ENCODE results near the gene NUP54.

Gene NUP54

DNA sequence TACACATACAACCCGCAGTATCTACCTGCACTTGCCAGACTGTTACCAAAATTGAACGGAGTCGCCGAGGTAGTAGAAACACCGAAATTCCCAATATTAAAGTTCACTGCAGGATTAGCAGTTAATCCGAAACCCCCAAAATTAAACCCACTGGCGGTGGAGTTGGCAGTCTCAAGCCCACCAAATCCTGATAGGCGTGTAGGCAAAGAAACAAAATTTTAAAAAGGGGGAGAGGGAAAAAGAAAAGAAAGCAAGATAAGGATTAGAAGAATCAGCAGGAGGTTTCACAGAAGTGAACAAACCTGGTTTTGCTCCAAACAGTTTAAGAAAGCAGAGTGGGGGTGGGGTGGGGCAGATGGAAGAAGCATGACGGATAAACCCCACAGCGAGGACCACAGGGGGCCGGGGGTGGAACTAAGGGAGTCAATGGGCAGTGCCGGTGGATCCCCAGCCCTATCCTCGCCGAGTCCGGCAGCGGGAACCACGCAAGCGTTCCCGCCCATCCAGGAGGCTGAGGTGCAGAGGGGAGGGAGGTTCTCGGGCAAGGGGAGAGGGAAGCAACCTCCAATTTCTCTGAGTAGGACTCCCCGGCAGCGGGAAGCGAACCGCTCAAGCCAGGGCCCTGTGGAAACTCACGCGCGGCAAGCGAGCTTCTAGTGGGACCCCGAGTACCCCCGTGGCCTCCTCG lies 599 bp downstream of the NUP54 start:
- peak; percentile 12 for DNase-seq (ENCODE audit: low read depth, low spot score)
- peak overlapping the region; percentile 64 for H3K27ac ChIP-seq

GRCh38 chr4:76144546-76144945 lies 3.7 kb downstream of the NUP54 start:
- no peak for DNase-seq (ENCODE audit: low read depth, low spot score)
- H3K27ac ChIP-seq, result no peak overlapping the region

DNA sequence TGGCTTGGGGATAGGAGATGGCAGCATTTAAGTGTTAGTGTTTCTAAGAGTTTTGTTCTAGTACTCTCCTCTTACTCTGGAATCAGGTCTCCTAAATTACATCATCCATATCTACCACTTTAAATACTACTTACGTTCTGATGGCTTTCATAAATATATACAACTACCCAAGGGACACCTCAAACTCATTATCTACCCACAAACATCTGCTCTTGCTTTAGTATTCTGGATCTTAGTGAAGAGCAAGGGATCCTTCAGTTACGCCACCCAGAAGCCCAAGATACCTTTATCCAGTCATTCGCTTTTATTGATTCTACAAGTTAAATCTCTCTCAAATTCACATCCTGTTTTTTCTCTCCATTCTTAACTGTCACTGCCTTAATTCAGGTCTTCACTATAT lies 7.0 kb downstream of the NUP54 start:
- no peak for DNase-seq (ENCODE audit: low read depth, low spot score)
- no peak overlapping the region for H3K27ac ChIP-seq

DNA sequence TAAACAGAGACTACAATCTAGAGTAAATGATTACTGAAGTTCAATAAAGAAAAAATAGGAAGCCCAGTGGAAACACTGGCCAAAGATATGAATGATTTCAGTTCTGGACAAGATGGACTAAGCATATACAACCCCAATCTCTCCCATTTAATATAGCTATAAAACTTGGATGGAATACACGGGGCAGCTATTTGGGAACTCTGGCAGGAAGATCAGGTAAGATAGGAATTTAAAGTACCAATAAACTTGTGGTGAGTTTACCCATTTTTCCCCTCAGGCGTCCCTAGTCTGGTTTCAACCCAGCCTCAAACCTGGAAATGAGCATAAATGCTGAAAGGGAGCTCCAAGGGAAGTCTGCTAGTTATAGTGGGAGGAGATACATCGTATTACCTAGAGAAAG lies 20.4 kb downstream of the NUP54 start:
- no peak for DNase-seq (ENCODE audit: low read depth, low spot score)
- H3K27ac ChIP-seq, result no peak overlapping the region

DNA sequence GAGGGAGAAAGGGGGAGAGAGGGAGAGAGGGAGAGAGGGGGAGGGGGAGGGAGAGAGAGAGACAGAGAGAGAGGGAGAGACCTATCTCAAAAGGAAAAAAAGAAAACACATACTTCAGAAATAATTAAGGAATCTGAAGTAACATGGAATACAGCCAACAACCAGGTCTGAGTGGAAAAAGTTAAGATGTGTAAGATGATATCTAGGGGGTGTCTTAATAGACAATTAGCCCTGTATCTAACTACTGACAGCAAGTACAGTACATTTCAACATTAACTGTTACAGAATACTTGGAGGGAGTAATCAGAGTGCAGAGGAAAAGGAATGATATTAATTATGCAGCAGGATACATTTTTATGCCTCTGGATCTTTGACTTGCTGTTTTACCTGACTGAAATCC lies 22.4 kb downstream of the NUP54 start:
- no peak for DNase-seq (ENCODE audit: low read depth, low spot score)
- no peak overlapping the region for H3K27ac ChIP-seq

GRCh38 chr4:76120199-76120598 lies 28.0 kb downstream of the NUP54 start:
- no peak for DNase-seq (ENCODE audit: low read depth, low spot score)
- H3K27ac ChIP-seq, result no peak overlapping the region

DNA sequence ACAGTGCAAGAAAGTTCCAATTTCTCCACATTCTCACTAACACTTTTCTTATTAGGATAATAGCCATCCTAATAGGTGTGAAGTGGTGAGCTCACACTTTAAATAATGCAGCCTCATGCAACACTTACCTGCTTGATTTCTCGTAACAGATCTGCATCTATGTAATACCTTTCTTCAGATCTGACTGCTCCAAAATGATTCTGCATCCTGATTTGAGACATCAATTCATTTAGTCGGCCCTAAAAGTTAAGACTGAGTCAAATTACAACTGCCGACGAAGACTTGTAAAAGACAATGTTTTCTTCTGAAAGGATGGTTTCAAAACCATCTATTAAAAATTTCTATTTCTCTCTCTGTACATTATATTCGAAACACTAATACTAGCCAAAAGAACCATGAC lies 30.7 kb downstream of the NUP54 start:
- no peak overlapping the region for H3K27ac ChIP-seq
- no peak for DNase-seq (ENCODE audit: low read depth, low spot score)

GRCh38 chr4:76116821-76117220 lies 31.4 kb downstream of the NUP54 start:
- no peak for DNase-seq (ENCODE audit: low read depth, low spot score)
- no peak overlapping the region for H3K27ac ChIP-seq

DNA sequence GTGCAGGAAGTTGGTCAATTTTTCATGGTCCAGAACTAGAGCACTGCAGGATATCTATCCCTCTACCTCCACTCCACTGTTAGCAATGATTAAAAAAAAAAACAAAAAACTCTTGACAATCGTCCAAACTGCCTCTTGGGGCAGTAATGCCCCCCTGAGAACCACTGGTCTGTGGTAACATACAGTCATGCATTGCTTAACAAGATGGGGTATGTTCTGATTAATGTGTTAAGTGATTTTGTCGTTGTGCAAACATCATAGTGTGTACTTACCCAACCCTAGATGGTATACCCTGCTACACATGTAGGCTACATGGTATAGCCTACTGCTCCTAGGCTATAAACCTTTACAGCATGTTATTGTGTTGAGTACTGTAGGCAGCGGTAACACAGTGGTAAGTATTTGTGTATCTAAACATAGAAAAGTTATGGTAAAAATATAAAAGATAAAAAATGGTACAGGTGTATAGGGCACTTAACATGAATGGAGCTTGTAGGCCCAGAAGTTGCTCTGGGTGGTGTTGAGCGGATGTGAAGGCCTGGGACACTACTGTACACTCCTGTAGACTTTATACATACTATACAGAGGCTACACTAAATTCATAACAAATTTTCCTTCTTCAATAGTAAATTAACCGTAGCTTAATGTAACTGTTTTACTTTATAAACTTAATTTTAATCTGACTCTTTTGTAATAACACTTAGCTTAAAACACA lies 39.6 kb downstream of the NUP54 start:
- H3K27ac ChIP-seq, result no peak overlapping the region
- no peak for DNase-seq (ENCODE audit: low read depth, low spot score)

DNA sequence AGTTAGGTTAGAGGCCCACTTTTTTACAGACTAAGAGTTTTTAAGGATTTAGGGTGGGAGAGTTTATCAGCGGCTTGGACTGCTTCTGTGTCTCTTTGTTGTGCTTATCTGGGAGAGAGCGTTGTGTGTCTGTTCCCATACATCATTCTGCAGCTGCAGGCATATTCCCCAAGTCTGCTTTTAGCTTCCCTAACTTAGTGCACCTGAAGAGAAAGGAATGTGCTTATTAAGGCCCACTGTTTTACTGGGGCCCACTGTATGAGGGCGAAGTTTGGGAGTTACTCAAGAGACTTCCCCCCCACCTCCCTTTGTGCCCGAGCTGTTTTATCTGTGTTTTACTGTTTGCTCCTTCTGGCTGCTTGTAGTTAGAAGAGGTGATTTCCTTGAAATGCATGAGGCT lies 41.8 kb downstream of the NUP54 start:
- no peak for DNase-seq (ENCODE audit: low read depth, low spot score)
- no peak overlapping the region for H3K27ac ChIP-seq

DNA sequence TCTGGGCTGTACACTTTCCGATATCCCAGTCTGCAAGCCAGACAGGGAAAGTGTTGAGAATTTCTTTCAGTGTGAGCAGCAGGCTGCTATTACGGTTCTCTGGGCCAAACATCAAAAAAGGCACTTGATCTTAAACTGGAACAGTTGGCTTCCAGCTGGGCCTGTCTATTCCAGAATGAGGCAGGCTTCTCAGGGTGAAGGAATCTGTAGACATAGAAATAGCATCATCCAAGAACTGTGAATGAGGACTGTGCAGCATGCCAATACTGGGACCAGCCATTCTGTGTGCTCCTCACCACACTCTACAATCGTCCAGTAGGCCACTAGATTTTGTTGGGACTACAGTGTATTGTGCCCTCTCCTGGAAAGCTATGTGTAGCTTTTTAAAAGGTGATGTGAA lies 42.5 kb downstream of the NUP54 start:
- DNase-seq (ENCODE audit: low read depth, low spot score), result no peak
- no peak overlapping the region for H3K27ac ChIP-seq

- DNase-seq (ENCODE audit: low read depth, low spot score), result no peak
- no peak overlapping the region for H3K27ac ChIP-seq
Measured at GRCh38 chr4:76096076-76096475, 52.1 kb downstream of the NUP54 start.

GRCh38 chr4:76095568-76095967 lies 52.6 kb downstream of the NUP54 start:
- no peak overlapping the region for H3K27ac ChIP-seq
- DNase-seq (ENCODE audit: low read depth, low spot score), result no peak

DNA sequence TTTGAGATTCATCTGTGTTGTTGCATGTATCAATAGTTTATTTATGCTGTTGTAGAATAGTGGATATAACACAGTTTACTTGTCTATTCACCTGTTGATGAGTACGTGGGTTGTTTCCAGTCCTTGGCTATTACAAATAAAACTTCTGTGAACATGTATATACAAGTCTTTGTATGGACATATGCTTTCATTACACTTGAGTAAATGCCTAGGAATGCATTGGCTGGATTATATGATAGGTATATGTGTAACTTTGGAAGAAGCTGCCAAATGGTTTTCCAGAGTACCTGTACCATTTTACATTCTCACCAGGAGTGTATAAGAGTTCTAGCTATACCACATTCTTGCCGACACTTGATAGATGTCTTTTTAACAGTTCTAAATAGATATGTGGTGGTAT lies 57.1 kb downstream of the NUP54 start:
- DNase-seq (ENCODE audit: low read depth, low spot score), result peak; percentile 92
- H3K27ac ChIP-seq, result peak overlapping the region; percentile 89

GRCh38 chr4:76090241-76090691 lies 57.9 kb downstream of the NUP54 start:
- peak overlapping the region; percentile 89 for H3K27ac ChIP-seq

GRCh38 chr4:76088719-76089118 lies 59.5 kb downstream of the NUP54 start:
- no peak for DNase-seq (ENCODE audit: low read depth, low spot score)
- peak overlapping the region; percentile 89 for H3K27ac ChIP-seq

More at GRCh38 chr4:76090241-76090691, 57.9 kb downstream of the NUP54 start:
- DNase-seq (ENCODE audit: low read depth, low spot score), result peak; percentile 99

DNA sequence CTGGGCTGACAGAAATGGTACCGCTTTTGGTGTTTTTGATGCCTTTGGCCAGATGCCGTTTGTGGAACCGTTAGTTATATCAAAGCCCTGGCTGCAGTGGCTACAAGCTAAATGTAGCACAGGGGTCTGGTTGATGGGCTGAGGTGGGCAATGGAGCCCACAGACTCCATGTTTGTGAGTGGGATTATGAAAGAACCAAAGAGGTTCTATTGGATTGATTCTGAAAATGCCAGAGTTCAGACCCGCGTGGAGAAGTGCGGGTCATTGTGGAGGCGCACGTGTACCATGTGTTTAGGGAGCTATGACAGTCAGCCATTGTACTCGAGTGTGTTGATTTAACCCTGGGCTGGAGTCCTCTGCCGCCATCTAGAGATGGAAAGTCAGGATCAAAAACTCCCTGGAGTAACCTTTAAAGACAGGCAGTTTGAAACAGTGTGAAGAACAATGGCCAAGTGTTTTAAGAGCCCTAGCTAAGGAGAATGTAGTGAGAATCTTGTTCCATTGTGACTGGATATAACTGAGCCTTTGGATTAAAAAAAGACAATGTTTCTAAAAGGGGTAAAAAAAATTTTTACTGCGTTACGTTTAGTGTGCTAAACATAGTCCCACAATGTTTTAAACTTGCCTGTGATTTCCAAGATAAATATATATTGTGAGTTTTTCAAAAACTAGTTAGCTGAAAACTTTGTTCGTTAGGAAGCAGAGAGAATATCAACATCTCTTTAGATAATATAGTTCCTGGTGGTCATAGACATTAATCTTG lies 61.0 kb downstream of the NUP54 start:
- no peak for DNase-seq (ENCODE audit: low read depth, low spot score)

GRCh38 chr4:76084542-76084941 lies 63.7 kb downstream of the NUP54 start:
- no peak overlapping the region for H3K27ac ChIP-seq

More for the DNA sequence above, 61.0 kb downstream of the NUP54 start:
- no peak overlapping the region for H3K27ac ChIP-seq

DNA sequence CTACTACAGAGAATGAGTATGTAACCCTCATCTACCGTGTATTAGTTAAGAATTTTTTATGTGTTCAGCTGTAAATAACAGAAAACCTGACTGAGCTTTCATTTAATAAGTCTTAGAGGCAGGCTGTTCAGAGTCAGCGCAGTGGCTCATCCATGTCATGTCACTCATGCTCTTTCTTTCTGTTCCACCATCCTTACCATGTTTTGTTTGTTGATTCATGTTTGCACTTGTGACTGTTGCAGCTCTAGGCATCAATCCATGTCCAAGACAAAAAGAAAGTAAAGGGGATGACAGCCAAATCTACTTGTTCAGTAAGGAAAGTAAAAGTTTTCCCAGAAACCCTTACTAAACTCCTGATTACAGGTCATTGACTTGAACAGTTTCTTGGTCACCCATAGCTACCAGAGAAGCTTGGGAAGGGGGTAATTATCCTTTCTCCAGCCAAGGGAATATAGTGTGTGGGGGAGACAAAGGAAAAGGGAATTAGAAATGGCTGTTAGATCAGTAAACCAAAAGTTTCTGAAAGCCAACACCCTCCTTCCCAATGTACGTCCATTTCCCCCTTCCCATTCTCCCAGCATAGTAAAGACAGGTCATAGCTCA lies 64.7 kb downstream of the NUP54 start:
- peak; percentile 53 for DNase-seq (ENCODE audit: low read depth, low spot score)
- H3K27ac ChIP-seq, result no peak overlapping the region

More at GRCh38 chr4:76084542-76084941, 63.7 kb downstream of the NUP54 start:
- DNase-seq (ENCODE audit: low read depth, low spot score), result no peak

DNA sequence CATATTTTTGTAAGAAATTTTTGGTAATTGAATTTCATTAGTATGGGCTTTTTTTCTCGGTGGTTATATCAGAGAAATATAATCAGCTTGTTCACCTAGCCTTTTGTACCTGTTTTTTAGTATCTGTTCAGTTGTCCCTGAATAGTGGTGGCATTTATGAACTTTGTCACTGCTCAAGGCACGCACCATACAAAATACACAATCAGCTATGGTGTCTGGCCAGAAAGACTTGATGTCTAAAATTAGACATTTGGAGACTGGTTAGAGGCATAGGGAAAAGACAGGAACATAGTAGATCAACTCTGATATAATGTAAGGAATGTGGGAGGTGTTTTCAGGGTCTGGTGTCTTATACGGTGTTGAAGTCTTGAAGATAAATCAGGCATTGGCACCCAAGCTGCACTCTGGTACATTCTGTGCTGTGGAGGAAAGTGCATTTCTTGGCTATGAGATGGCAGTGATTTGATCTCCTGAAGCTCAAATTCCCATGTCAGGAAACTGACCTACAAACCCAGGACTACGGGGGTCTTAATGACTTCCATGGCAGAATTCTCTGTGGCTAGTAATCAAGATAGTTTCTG lies 70.1 kb downstream of the NUP54 start:
- DNase-seq (ENCODE audit: low read depth, low spot score), result no peak
- no peak overlapping the region for H3K27ac ChIP-seq
